Uterus (tissue), 2 donors: Measurements from ENCODE around the gene ADAMTSL2.

Experiments used
- POLR2A ChIP-seq, 2 donors: fragments of 450-650 bp; IDR thresholded peaks; one replicate each; pipeline ENCODE4 v1.6.1; 2016; ENCODE audit warnings: antibody characterized with exemption in 2 of 2, mild to moderate bottlenecking in 1 of 2, moderate library complexity in 1 of 2
- TF ChIP-seq, protein P1 (sequence below), 4 experiments: fragments of 200-600 bp in 2 of 4; fragments of 450-650 bp in 2 of 4; sonication (generic) in 2 of 4; IDR thresholded peaks; one replicate each; pipeline ENCODE4 v1.5.1; 2016 to 2019; ENCODE audit warnings: antibody characterized with exemption in 4 of 4, mild to moderate bottlenecking in 2 of 4, moderate library complexity in 1 of 4

DNA sequence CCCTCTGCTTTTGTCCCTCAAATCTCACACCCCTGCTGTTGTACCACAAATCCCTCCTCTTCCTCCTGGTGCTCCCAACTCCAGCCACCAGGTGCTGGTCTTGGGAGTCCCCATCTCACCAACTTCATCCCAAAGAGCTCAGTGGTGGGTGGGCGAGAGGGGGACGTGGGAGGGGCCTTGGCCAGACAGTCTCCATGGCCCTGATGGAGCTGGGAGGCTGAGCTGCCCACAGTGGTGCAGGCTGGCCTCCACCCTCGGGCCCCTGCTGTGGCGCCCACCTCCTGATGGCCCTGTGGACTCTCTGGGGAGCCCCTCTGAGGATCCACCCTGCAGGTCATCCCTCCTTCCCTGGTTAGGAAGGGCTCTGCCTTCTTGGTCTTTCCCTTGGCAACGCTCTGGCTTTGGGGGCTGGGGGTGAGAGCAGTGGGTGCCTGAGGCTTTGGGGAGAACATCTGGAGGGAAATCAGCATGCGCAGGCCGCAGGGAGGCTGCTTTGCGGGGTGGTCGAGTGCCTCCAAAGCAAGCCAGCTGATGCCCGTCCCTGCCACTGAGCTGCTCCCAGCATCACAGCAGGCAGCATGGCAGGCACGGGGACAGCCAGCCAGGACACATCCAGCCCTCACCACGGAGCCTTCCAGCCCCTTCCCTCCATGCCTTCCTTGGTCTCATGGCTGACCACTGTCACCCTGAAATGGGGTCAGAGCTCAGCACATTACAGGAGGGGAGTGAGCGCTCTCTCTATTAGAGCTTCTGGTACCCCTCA lies 82.3 kb downstream of the ADAMTSL2 start:
- TF ChIP-seq POLR2A (IDR thresholded peaks at IDR 0.05) = no peak
- TF ChIP-seq, protein P1, sequence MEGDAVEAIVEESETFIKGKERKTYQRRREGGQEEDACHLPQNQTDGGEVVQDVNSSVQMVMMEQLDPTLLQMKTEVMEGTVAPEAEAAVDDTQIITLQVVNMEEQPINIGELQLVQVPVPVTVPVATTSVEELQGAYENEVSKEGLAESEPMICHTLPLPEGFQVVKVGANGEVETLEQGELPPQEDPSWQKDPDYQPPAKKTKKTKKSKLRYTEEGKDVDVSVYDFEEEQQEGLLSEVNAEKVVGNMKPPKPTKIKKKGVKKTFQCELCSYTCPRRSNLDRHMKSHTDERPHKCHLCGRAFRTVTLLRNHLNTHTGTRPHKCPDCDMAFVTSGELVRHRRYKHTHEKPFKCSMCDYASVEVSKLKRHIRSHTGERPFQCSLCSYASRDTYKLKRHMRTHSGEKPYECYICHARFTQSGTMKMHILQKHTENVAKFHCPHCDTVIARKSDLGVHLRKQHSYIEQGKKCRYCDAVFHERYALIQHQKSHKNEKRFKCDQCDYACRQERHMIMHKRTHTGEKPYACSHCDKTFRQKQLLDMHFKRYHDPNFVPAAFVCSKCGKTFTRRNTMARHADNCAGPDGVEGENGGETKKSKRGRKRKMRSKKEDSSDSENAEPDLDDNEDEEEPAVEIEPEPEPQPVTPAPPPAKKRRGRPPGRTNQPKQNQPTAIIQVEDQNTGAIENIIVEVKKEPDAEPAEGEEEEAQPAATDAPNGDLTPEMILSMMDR (IDR thresholded peaks at IDR 0.05) = no peak
